Calu3 (cell line): ENCODE data around the gene OVCA2. TPM values are rescaled to one million over a fixed set of nuclear protein-coding genes. Genes with fewer than 3 reads are reported as not detected.

ENCODE experiments used
- BruUV-seq: library from RNA; stranded (reverse); fragments of 400-500 nt; replicated peaks from 2 replicates; lab custom pipeline; 2021; lab: Mats Ljungman, UMichigan
- CTCF ChIA-PET: fragments of 300-600 bp; sonication (Branson Sonifier 250); formaldehyde crosslinking; loops from one replicate; lab custom pipeline; 2022; ENCODE audit warnings: antibody characterized with exemption; lab: Charles Lee
- DNase-seq: peaks from one replicate; pipeline ENCODE4 v3.0.0; 2022
- H3K27ac Mint-ChIP-seq: one replicate; pipeline ENCODE4 v1.8.0; 2022; ENCODE audit warnings: mixed read lengths; ENCODE audit not compliant: unreplicated experiment
- H3K27me3 Mint-ChIP-seq: one replicate; pipeline ENCODE4 v1.8.0; 2022; ENCODE audit warnings: mixed read lengths; ENCODE audit not compliant: unreplicated experiment
- H3K36me3 Mint-ChIP-seq: one replicate; pipeline ENCODE4 v1.8.0; 2022; ENCODE audit warnings: mild to moderate bottlenecking, moderate library complexity, mixed read lengths; ENCODE audit not compliant: insufficient read depth, unreplicated experiment
- H3K4me1 Mint-ChIP-seq: one replicate; pipeline ENCODE4 v1.8.0; 2022; ENCODE audit warnings: mild to moderate bottlenecking, low read depth, mixed read lengths; ENCODE audit not compliant: unreplicated experiment
- H3K4me3 Mint-ChIP-seq: one replicate; pipeline ENCODE4 v1.8.0; 2022; ENCODE audit warnings: mild to moderate bottlenecking, low read depth, moderate library complexity, mixed read lengths; ENCODE audit not compliant: unreplicated experiment
- H3K9me3 Mint-ChIP-seq: one replicate; pipeline ENCODE4 v1.8.0; 2022; ENCODE audit warnings: low read depth, mixed read lengths; ENCODE audit not compliant: unreplicated experiment
- CTCF ChIP-seq: fragments of 200-600 bp; IDR thresholded peaks from one replicate; pipeline ENCODE4 v1.8.0; 2022; ENCODE audit warnings: antibody characterized with exemption; ENCODE audit not compliant: unreplicated experiment
- intact Hi-C: fragments of 100-400 bp; cut with micrococcal nuclease; formaldehyde crosslinking; loops from one replicate; pipeline ENCODE4 v1.10.0; 2022; ENCODE audit not compliant: unreplicated experiment
- total RNA-seq: library from RNA; stranded (reverse); gene quantifications from 2 replicates; pipeline ENCODE4 v1.2.3, GENCODE V29; 2022

OVCA2 gene
- total RNA-seq, 1 experiment from 2014 or later = 22.1 TPM

DNA sequence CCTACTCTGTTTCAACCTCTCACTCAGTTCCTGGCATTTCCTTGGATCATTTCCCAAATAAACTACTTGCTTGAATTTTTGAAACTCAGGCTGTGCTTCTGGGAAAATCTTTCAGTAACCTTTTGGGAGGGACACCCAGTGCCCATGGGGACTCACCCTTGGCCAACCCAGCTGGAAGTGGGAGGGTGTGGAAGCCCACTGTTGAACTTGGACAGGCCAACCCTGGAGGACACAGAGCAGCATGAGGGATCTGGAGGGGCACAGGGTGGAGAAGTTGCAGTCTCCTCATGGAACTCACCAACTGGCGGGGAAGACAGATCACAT is 27.9 kb upstream of the OVCA2 start:
- no TSS peak for BruUV-seq
- no peak for DNase-seq
- intact Hi-C loops = no loop called here
- Mint-ChIP-seq H3K9me3 (no peaks in the 10 kb centered on the region), H3K36me3 (peaks cover 5% of the 10 kb centered on the region), H3K4me3 (no peak overlapping the region), H3K27me3 (peaks cover 51% of the 10 kb centered on the region), H3K27ac (no peak overlapping the region), H3K4me1 (no peaks in the 10 kb centered on the region)
- CTCF ChIA-PET = interaction anchor here (0.6 to 1.2 kb wide), 2 partner anchors 12 to 96 kb away, joined by 3 to 4 read pairs; no protein-coding TSS in a partner anchor
- no peak for TF ChIP-seq CTCF

DNA sequence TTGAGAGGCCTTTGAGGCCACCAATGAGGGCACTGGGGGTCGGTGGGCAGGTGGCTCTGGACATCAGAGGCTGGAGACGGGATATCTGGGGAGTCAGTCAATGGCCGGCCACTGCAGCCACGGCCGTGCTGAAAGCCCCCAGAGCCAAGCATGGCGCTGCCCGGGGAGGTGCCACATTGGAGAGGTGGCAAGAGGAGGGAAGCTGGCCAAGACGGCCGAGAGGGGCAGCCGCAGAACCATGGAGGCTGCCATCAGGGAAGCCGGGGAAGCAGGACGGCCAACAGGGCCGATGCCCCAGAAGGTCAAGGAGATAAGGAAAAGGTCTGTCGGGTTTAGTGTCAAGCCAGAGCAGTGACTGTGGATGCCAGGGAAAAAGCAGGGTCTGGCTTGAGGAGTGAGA is 26.5 kb upstream of the OVCA2 start:
- H3K27ac Mint-ChIP-seq = no peak overlapping the region
- BruUV-seq = no TSS peak
- no peaks in the 10 kb centered on the region for H3K9me3 Mint-ChIP-seq
- TF ChIP-seq CTCF = no peak
- intact Hi-C loops = no loop called here
- CTCF ChIA-PET = no interaction called here
- peaks cover 5% of the 10 kb centered on the region for H3K36me3 Mint-ChIP-seq
- no peaks in the 10 kb centered on the region for H3K4me1 Mint-ChIP-seq
- no peak for DNase-seq
- no peak overlapping the region for H3K4me3 Mint-ChIP-seq
- peaks cover 65% of the 10 kb centered on the region for H3K27me3 Mint-ChIP-seq

- intact Hi-C loops = no loop called here
- Mint-ChIP-seq H3K9me3 (no peaks in the 10 kb centered on the region), H3K4me1 (no peaks in the 10 kb centered on the region), H3K27ac (no peak overlapping the region), H3K4me3 (no peak overlapping the region), H3K27me3 (peaks cover 77% of the 10 kb centered on the region), H3K36me3 (peaks cover 5% of the 10 kb centered on the region)
- BruUV-seq = no TSS peak
- no peak for DNase-seq
- no peak for TF ChIP-seq CTCF
- CTCF ChIA-PET = no interaction called here
Observed at GRCh38 chr17:2016494-2016893, 25.3 kb upstream of the OVCA2 start.

DNA sequence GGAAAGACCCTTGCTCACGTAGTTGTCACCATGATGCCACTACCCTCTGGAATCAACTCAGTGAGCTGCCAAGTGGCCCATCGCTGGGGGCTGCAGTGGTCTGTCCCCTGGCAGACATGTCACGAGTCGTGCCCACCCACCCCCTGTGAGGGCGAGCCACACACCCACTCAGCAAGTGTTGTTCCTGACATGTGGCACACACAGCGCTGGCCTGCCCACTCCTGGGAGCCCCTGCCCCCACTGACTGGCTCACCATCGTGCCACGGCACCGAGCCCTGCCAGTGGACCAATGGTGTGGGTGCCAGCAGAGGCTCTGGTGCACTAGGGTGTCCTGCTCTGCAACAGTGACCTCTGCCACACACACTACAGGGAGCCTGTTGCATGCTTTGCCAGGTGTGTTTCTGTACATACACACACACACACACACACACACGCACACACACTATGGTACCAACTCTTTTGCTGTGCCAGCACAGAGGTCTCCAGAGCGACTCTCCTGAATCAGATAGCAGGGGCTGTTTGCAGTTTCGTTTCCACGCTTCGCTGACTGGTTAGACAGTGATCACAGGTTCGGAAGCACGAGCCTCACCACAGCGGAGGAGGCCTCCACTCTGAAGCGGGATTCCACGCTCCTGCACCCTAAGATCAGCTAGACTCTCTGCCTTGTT is 24.4 kb upstream of the OVCA2 start:
- H3K4me1 Mint-ChIP-seq = no peaks in the 10 kb centered on the region
- H3K9me3 Mint-ChIP-seq = no peaks in the 10 kb centered on the region
- CTCF ChIA-PET = interaction anchor here (0.6 kb wide), 1 partner anchor 451 kb away, joined by 4 read pairs; no protein-coding TSS in a partner anchor
- H3K27me3 Mint-ChIP-seq = peaks cover 77% of the 10 kb centered on the region
- peaks cover 5% of the 10 kb centered on the region for H3K36me3 Mint-ChIP-seq
- no peak for TF ChIP-seq CTCF
- no peak overlapping the region for H3K27ac Mint-ChIP-seq
- DNase-seq = no peak
- no peak overlapping the region for H3K4me3 Mint-ChIP-seq
- intact Hi-C loops = no loop called here
- no TSS peak for BruUV-seq
